Head of caudate nucleus (tissue), 42 donors: ENCODE measurements around the gene HIPK3.
A peak's percentile ranks its signal among the peaks of the same experiment; 100 is the strongest.
"Not testable (repeated sequence)": the region's sequence is repeated elsewhere in the genome, so short reads cannot be mapped to it uniquely, and the experiment has no call there.

Experiments used
- DNase-seq, 42 donors: peaks; one replicate each; pipeline versions ENCODE4 v3.0.0 to v3.0.0-alpha.2; 2020 to 2021; ENCODE audit warnings: mixed read lengths in 7 of 42
- intact Hi-C: fragments of 100-400 bp; cut with DNase I; formaldehyde crosslinking; loops from one replicate; pipeline ENCODE4 v1.15.0; 2022

The HIPK3 gene

GRCh38 chr11:33291004-33291777, 34.0 kb downstream of the HIPK3 start:
- DNase-seq, result no peak
- intact Hi-C loops, result no loop called here

GRCh38 chr11:33292311-33292710, 35.1 kb downstream of the HIPK3 start:
- intact Hi-C loops, result no loop called here

GRCh38 chr11:33294224-33294623, 37.0 kb downstream of the HIPK3 start:
- no peak for DNase-seq
- intact Hi-C loops, result no loop called here

More at GRCh38 chr11:33292311-33292710, 35.1 kb downstream of the HIPK3 start:
- no peak for DNase-seq

GRCh38 chr11:33294797-33295196, 37.6 kb downstream of the HIPK3 start:
- no peak for DNase-seq
- intact Hi-C loops, result no loop called here

GRCh38 chr11:33296695-33297094, 39.5 kb downstream of the HIPK3 start:
- intact Hi-C loops, result no loop called here

GRCh38 chr11:33303541-33303940, 46.4 kb downstream of the HIPK3 start:
- DNase-seq, result no peak
- intact Hi-C loops, result no loop called here

More at GRCh38 chr11:33296695-33297094, 39.5 kb downstream of the HIPK3 start:
- no peak for DNase-seq

GRCh38 chr11:33306821-33307220, 49.6 kb downstream of the HIPK3 start:
- DNase-seq, intact Hi-C loops: not testable (repeated sequence)

- DNase-seq, result peak in 1 of 42 donors; percentile 29
- intact Hi-C loops, result no loop called here
Observed at GRCh38 chr11:33307984-33308383, 50.8 kb downstream of the HIPK3 start.

- intact Hi-C loops, result no loop called here
- DNase-seq, result no peak
Observed at GRCh38 chr11:33309118-33309517, 51.9 kb downstream of the HIPK3 start.

GRCh38 chr11:33310720-33311500, 53.7 kb downstream of the HIPK3 start:
- DNase-seq, result no peak
- intact Hi-C loops, result no loop called here

GRCh38 chr11:33311680-33312079, 54.5 kb downstream of the HIPK3 start:
- intact Hi-C loops, result no loop called here
- DNase-seq, result no peak

- intact Hi-C loops, result no loop called here
- DNase-seq, result no peak
Observed at GRCh38 chr11:33315822-33316221, 58.6 kb downstream of the HIPK3 start.

- DNase-seq, result no peak
- intact Hi-C loops, result no loop called here
Observed at GRCh38 chr11:33317662-33318061, 60.5 kb downstream of the HIPK3 start.

GRCh38 chr11:33320016-33320813, 63.0 kb downstream of the HIPK3 start:
- intact Hi-C loops, result loop anchor here (5.0 kb wide), 1 partner anchor 63 kb away; the partner anchor contains the start of gene HIPK3
- DNase-seq, result peak in 1 of 42 donors; percentile 16

- DNase-seq, result no peak
- intact Hi-C loops, result loop anchor here (5.0 kb wide), 1 partner anchor 64 kb away; the partner anchor contains the start of gene HIPK3
Observed at GRCh38 chr11:33320814-33321330, 63.7 kb downstream of the HIPK3 start.

- intact Hi-C loops, result loop anchor here (5.0 kb wide), 1 partner anchor 64 kb away; the partner anchor contains the start of gene HIPK3
- no peak for DNase-seq
Observed at GRCh38 chr11:33321422-33321821, 64.2 kb downstream of the HIPK3 start.

- intact Hi-C loops, result loop anchor here (5.0 kb wide), 1 partner anchor 66 kb away; the partner anchor contains the start of gene HIPK3
- no peak for DNase-seq
Observed at GRCh38 chr11:33323421-33323820, 66.2 kb downstream of the HIPK3 start.

GRCh38 chr11:33324302-33324985, 67.3 kb downstream of the HIPK3 start:
- intact Hi-C loops, result loop anchor here (5.0 kb wide), 1 partner anchor 67 kb away; the partner anchor contains the start of gene HIPK3
- DNase-seq, result no peak
